IMR-90 (cell line): Measurements from ENCODE around the gene PSKH1. TPM values are rescaled to one million over a fixed set of nuclear protein-coding genes. Genes with fewer than 3 reads are reported as not detected.

ENCODE experiments used
- ATAC-seq: fragments of 200-7000 bp; cut with Tn5 transposase; 2 replicates; pipeline ENCODE4 v1.9.1; 2020; ENCODE audit warnings: low read depth, mild to moderate bottlenecking, moderate library complexity
- BruUV-seq: library from RNA; stranded (reverse); fragments of 400-500 nt; replicated peaks from 2 replicates; lab custom pipeline; 2021; lab: Mats Ljungman, UMichigan
- CTCF ChIA-PET: fragments of 300-600 bp; formaldehyde crosslinking; extraction: SDS; loops from one replicate; lab custom pipeline; 2021; ENCODE audit warnings: antibody characterized with exemption; lab: Yijun Ruan, JAX
- POLR2A ChIA-PET: fragments of 300-600 bp; sonication (Branson Sonifier 250); formaldehyde crosslinking; loops from one replicate; lab custom pipeline; 2022; ENCODE audit warnings: antibody characterized with exemption; ENCODE audit not compliant: unreplicated experiment; lab: Charles Lee
- DNase-seq: peaks from one replicate; pipeline ENCODE4 v3.0.0; 2013
- H2AFZ ChIP-seq: replicated peaks from 2 replicates; pipeline ENCODE3; 2013; ENCODE audit warnings: low read length, mild to moderate bottlenecking; ENCODE audit not compliant: poor library complexity
- H2AK5ac ChIP-seq: 2 replicates; pipeline ENCODE4 v1.6.1; 2013; ENCODE audit warnings: low read depth, low read length, inconsistent platforms
- H2AK9ac ChIP-seq: replicated peaks from 2 replicates; pipeline ENCODE3; 2013; ENCODE audit warnings: mild to moderate bottlenecking, low read depth, low read length, moderate library complexity; ENCODE audit not compliant: poor library complexity
- H2BK120ac ChIP-seq: 2 replicates; pipeline ENCODE4 v1.6.1; 2013; ENCODE audit warnings: low read depth, low read length, inconsistent platforms
- H2BK15ac ChIP-seq: 3 replicates; pipeline ENCODE4 v1.6.1; 2013; ENCODE audit warnings: low read depth, low read length, inconsistent platforms
- H2BK20ac ChIP-seq: 2 replicates; pipeline ENCODE4 v1.6.1; 2013; ENCODE audit warnings: low read depth, mild to moderate bottlenecking, inconsistent platforms, low read length, moderate library complexity
- H2BK5ac ChIP-seq: 2 replicates; pipeline ENCODE4 v1.6.1; 2013; ENCODE audit warnings: mild to moderate bottlenecking, low read depth, low read length, inconsistent platforms; ENCODE audit not compliant: poor library complexity, severe bottlenecking
- H3K14ac ChIP-seq: replicated peaks from 2 replicates; pipeline ENCODE4 v1.6.1; 2013; ENCODE audit warnings: low read depth, low read length, inconsistent platforms
- H3K18ac ChIP-seq: 2 replicates; pipeline ENCODE4 v1.6.1; 2013; ENCODE audit warnings: low read depth, low read length, control low read depth
- H3K23ac ChIP-seq: 2 replicates; pipeline ENCODE4 v1.6.1; 2013; ENCODE audit warnings: low read depth, low read length, inconsistent platforms
- H3K27ac ChIP-seq: 2 replicates; pipeline ENCODE4 v1.5.1; 2013; ENCODE audit warnings: mild to moderate bottlenecking, control low read depth, low read length; ENCODE audit not compliant: insufficient read depth
- H3K27me3 ChIP-seq: 2 replicates; pipeline ENCODE4 v1.6.1; 2013; ENCODE audit warnings: low read length; ENCODE audit not compliant: control insufficient read depth, insufficient read depth
- H3K36me3 ChIP-seq: 2 replicates; pipeline ENCODE4 v1.6.1; 2013; ENCODE audit warnings: low read length, mixed read lengths; ENCODE audit not compliant: control insufficient read depth, insufficient read depth
- H3K4ac ChIP-seq: 2 replicates; pipeline ENCODE4 v1.6.1; 2013; ENCODE audit warnings: low read depth, low read length, inconsistent platforms
- H3K4me1 ChIP-seq: 2 replicates; pipeline ENCODE4 v1.6.1; 2013; ENCODE audit warnings: low read length, mixed read lengths; ENCODE audit not compliant: control insufficient read depth, insufficient read depth
- H3K4me2 ChIP-seq: 2 replicates; pipeline ENCODE4 v1.6.1; 2013; ENCODE audit warnings: low read depth, mild to moderate bottlenecking, control low read depth, low read length, moderate library complexity
- H3K4me3 ChIP-seq: 2 replicates; pipeline ENCODE4 v1.5.1; 2013; ENCODE audit warnings: low read depth, mild to moderate bottlenecking, control low read depth, low read length, moderate library complexity; ENCODE audit not compliant: insufficient read depth
- H3K56ac ChIP-seq: 2 replicates; pipeline ENCODE4 v1.6.1; 2013; ENCODE audit warnings: low read length, inconsistent platforms; ENCODE audit not compliant: insufficient read depth; ENCODE audit errors: extremely low read depth
- H3K79me1 ChIP-seq, 2 experiments: 2 replicates each; pipeline ENCODE4 v1.6.1; 2013; ENCODE audit warnings: low read length in 2 of 2, inconsistent platforms in 1 of 2, low read depth in 1 of 2
- H3K9ac ChIP-seq: 2 replicates; pipeline ENCODE4 v1.6.1; 2013; ENCODE audit warnings: low read depth, low read length, control low read depth
- H3K9me1 ChIP-seq: 2 replicates; pipeline ENCODE4 v1.6.1; 2013; ENCODE audit warnings: low read length, inconsistent platforms; ENCODE audit not compliant: insufficient read depth
- H3K9me3 ChIP-seq: 2 replicates; pipeline ENCODE4 v1.6.1; 2013; ENCODE audit warnings: low read length; ENCODE audit not compliant: control insufficient read depth, insufficient read depth
- H4K20me1 ChIP-seq: 2 replicates; pipeline ENCODE4 v1.6.1; 2013; ENCODE audit warnings: low read length, inconsistent platforms; ENCODE audit not compliant: insufficient read depth
- H4K5ac ChIP-seq: 2 replicates; pipeline ENCODE4 v1.6.1; 2013; ENCODE audit warnings: mild to moderate bottlenecking, low read depth, low read length, control low read depth
- H4K8ac ChIP-seq, 2 experiments: 2 replicates each; pipeline ENCODE4 v1.6.1; 2013; ENCODE audit warnings: low read depth in 2 of 2, low read length in 2 of 2, control low read depth in 1 of 2, inconsistent platforms in 1 of 2
- H4K91ac ChIP-seq: 2 replicates; pipeline ENCODE4 v1.6.1; 2013; ENCODE audit warnings: low read depth, low read length, inconsistent platforms; ENCODE audit not compliant: insufficient read depth
- BHLHE40 ChIP-seq: fragments of 150-350 bp; IDR thresholded peaks from 2 replicates; pipeline ENCODE4 v1.6.1; 2016; ENCODE audit warnings: mild to moderate bottlenecking, low read depth, low read length
- CEBPB ChIP-seq: IDR thresholded peaks from 2 replicates; pipeline ENCODE4 v1.6.1; 2012; ENCODE audit warnings: low read depth, low read length, improper control_type of control experiment
- CHD1 ChIP-seq: IDR thresholded peaks from 2 replicates; pipeline ENCODE4 v1.6.1; 2012; ENCODE audit warnings: low read depth, low read length, improper control_type of control experiment
- CTCF ChIP-seq: conservative IDR thresholded peaks from 2 replicates; pipeline ENCODE4 v1.5.1; 2012; ENCODE audit warnings: mild to moderate bottlenecking, low read depth, low read length, improper control_type of control experiment
- ELK1 ChIP-seq: fragments of 150-350 bp; IDR thresholded peaks from 2 replicates; pipeline ENCODE4 v1.6.1; 2016; ENCODE audit warnings: low read depth, mild to moderate bottlenecking, low read length, moderate library complexity, borderline replicate concordance
- FOS ChIP-seq: fragments of 150-350 bp; IDR thresholded peaks from 2 replicates; pipeline ENCODE4 v1.6.1; 2016; ENCODE audit warnings: low read depth, low read length
- MAFK ChIP-seq: IDR thresholded peaks from 2 replicates; pipeline ENCODE4 v1.6.1; 2012; ENCODE audit warnings: low read depth, low read length, improper control_type of control experiment
- MAZ ChIP-seq: IDR thresholded peaks from 2 replicates; pipeline ENCODE4 v1.6.1; 2012; ENCODE audit warnings: low read depth, mild to moderate bottlenecking, low read length, improper control_type of control experiment, moderate library complexity, borderline replicate concordance
- MXI1 ChIP-seq: IDR thresholded peaks from 2 replicates; pipeline ENCODE4 v1.6.1; 2012; ENCODE audit warnings: low read depth, mild to moderate bottlenecking, low read length, moderate library complexity, borderline replicate concordance
- NFE2L2 ChIP-seq: fragments of 150-350 bp; IDR thresholded peaks from 2 replicates; pipeline ENCODE4 v1.6.1; 2016; ENCODE audit warnings: low read depth, mild to moderate bottlenecking, low read length
- POLR2A ChIP-seq: IDR thresholded peaks from 2 replicates; pipeline ENCODE4 v1.6.1; 2012; ENCODE audit warnings: mild to moderate bottlenecking, low read depth, low read length
- RAD21 ChIP-seq: IDR thresholded peaks from 2 replicates; pipeline ENCODE4 v1.6.1; 2012; ENCODE audit warnings: low read length, improper control_type of control experiment
- RCOR1 ChIP-seq: IDR thresholded peaks from 2 replicates; pipeline ENCODE4 v1.6.1; 2012; ENCODE audit warnings: mild to moderate bottlenecking, low read length, improper control_type of control experiment; ENCODE audit not compliant: insufficient replicate concordance
- RFX5 ChIP-seq: IDR thresholded peaks from 2 replicates; pipeline ENCODE4 v1.8.0; 2012; ENCODE audit warnings: low read depth, mild to moderate bottlenecking, low read length, moderate library complexity
- SMC3 ChIP-seq: fragments of 150-350 bp; IDR thresholded peaks from 2 replicates; pipeline ENCODE4 v1.6.1; 2016; ENCODE audit warnings: low read depth, mild to moderate bottlenecking, antibody characterized with exemption, low read length, moderate library complexity
- WGBS, 2 experiments: methylation state at CpG; one replicate each; pipeline versions ENCODE4 v1.1.5 to v1.1.7; 2013; ENCODE audit warnings: missing lambda C conversion rate in 2 of 2; ENCODE audit not compliant: insufficient read length in 1 of 2; ENCODE audit errors: extremely low coverage in 2 of 2; 5-methylcytosine and 5-hydroxymethylcytosine counted together
- dilution Hi-C: fragments of 300-500 bp; cut with HindIII; formaldehyde crosslinking; loops from one replicate; pipeline ENCODE4 v1.14.3; 2018; ENCODE audit warnings: low sequenced_read_pairs; ENCODE audit not compliant: unreplicated experiment
- in situ Hi-C: fragments of 300-500 bp; cut with MboI; formaldehyde crosslinking; loops from 3 replicates; pipeline ENCODE4 v1.14.3; 2019; ENCODE audit warnings: low sequenced_read_pairs, inconsistent platforms, mixed read lengths
- intact Hi-C: fragments of 100-400 bp; cut with micrococcal nuclease; formaldehyde crosslinking; loops from 2 replicates; pipeline ENCODE4 v1.10.0; 2022
- polyA plus RNA-seq, 3 experiments: library from polyadenylated mRNA; depleted of rRNA; stranded (reverse); fragments of >200 nt; gene quantifications; 2 replicates each; pipeline ENCODE4 v1.2.3, GENCODE V29; 2012; ENCODE audit warnings: low replicate concordance in 1 of 3
- total RNA-seq: library from RNA; depleted of rRNA; stranded (reverse); fragments of >200 nt; gene quantifications from 2 replicates; pipeline ENCODE4 v1.2.3, GENCODE V29; 2012

Gene PSKH1
- total and polyA plus RNA-seq, 2 of the 4 experiments (the other 2 are of a cell fraction), result 11.5 to 26.7 TPM

DNA sequence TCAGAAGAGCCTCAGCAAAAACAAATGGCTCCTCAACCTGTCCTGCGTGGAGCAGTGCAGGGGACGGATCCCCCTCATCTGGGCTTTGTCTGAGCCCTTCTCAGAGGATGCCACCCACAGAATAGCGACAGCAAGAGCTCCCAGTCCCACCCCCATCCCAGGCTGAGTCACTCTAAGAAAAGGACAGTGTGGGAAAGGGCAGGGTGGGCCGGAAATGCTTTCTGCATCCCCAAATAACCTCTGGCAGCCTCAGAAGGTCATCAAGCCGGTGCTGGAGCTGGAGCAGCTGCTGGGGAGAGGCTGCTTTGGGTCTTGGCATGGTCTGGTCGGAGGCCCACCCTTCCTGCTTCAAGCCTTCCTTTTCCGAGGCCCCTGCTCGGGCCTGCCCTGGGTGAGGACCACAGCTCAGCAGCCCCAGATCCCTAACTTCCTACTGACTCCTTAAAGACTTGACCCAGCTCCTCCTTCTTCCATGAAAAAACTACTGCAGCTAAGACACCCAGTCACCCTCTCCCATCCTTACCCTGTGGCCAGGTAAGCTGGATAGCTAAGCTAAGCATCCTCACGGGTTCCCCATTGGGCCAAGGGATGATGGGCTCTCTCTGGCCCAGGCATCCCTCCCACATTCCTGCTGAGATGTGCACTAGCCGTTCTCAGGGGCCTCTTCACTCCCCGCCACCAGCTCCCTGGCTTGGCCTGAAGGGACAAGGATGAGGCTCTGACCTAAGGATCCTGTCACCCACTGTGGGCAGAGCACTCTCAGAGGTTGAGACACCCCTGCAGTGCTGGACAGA is 66.7 kb downstream of the PSKH1 start:
- H4K20me1 ChIP-seq, result peaks cover 77% of the 10 kb centered on the region
- H3K9me1 ChIP-seq, result peaks cover 45% of the 10 kb centered on the region
- H2BK5ac ChIP-seq, result peak overlapping the region; percentile 46
- H2BK15ac ChIP-seq, result peak overlapping the region; percentile 87; the same call in 2 of the 3 replicates
- no peak overlapping the region; the same call in 1 of the 2 replicates for H3K18ac ChIP-seq
- peak overlapping the region; percentile 67 to 73 for H4K8ac ChIP-seq
- peak overlapping the region; percentile 85 for H3K4ac ChIP-seq
- peak overlapping the region; percentile 73 for H2AK9ac ChIP-seq
- ChIA-PET POLR2A (no interaction called here), CTCF (interaction anchor here (0.7 kb wide), 2 partner anchors 76 to 105 kb away, joined by 3 read pairs; no protein-coding TSS in a partner anchor)
- H3K79me1 ChIP-seq, result peaks cover 51 to 86% of the 10 kb centered on the region in 2 experiments
- H4K91ac ChIP-seq, result peak overlapping the region; percentile 87
- H3K9me3 ChIP-seq, result no peaks in the 10 kb centered on the region
- peak overlapping the region; percentile 62 for H3K14ac ChIP-seq
- H3K56ac ChIP-seq, result peak overlapping the region; percentile 32; the same call in 1 of the 2 replicates
- peak overlapping the region; percentile 59; the same call in 1 of the 2 replicates for H2BK20ac ChIP-seq
- H3K4me1 ChIP-seq, result peaks cover 33% of the 10 kb centered on the region
- DNase-seq (peak; percentile 55), ATAC-seq (peak; percentile 72)
- H3K4me3 ChIP-seq, result no peak overlapping the region
- BruUV-seq, result no TSS peak
- H3K27me3 ChIP-seq, result no peaks in the 10 kb centered on the region
- dilution Hi-C loops, result no loop called here
- H3K4me2 ChIP-seq, result peak overlapping the region; percentile 4; the same call in 1 of the 2 replicates
- H2BK120ac ChIP-seq, result peak overlapping the region; percentile 81
- intact Hi-C loops, result loop anchor here (10.0 kb wide), 1 partner anchor 265 kb away; no protein-coding TSS in a partner anchor
- peaks cover 74% of the 10 kb centered on the region for H3K36me3 ChIP-seq
- H3K27ac ChIP-seq, result peak overlapping the region; percentile 83
- 0 out of 2 replicates have a peak overlapping the region, but pooled peaks have one; percentile 21 for H3K9ac ChIP-seq
- in situ Hi-C loops, result no loop called here
- peak overlapping the region; percentile 18 for H2AFZ ChIP-seq
- peak overlapping the region; percentile 86 for H3K23ac ChIP-seq
- no CpG with 5 or more reads among the region's 11 CpGs for WGBS, 2 experiments
- peak overlapping the region; percentile 95 for H2AK5ac ChIP-seq
- H4K5ac ChIP-seq, result peak overlapping the region; percentile 6; the same call in 1 of the 2 replicates
- TF ChIP-seq RCOR1 (peak; percentile 27), POLR2A (no peak), CTCF (no peak), RAD21 (no peak), ELK1 (no peak), CHD1 (no peak), MXI1 (no peak), NFE2L2 (no peak), MAZ (0 out of 2 replicates have a peak, but pooled peaks have one; percentile 28), SMC3 (no peak), RFX5 (no peak), BHLHE40 (no peak), CEBPB (no peak), FOS (peak; percentile 48; the same call in 1 of the 2 replicates), MAFK (no peak)
